GM12801 (cell line): ENCODE measurements around the gene PHTF1.

Experiments
- CTCF ChIP-seq: IDR thresholded peaks from one replicate; pipeline ENCODE4 v1.5.1; 2011; ENCODE audit warnings: control low read depth; ENCODE audit not compliant: insufficient read length; ENCODE audit errors: extremely low read depth

The PHTF1 gene

GRCh38 chr1:113797472-113797871, 38.2 kb upstream of the PHTF1 start:
- no peak for TF ChIP-seq CTCF

GRCh38 chr1:113793878-113794834, 34.9 kb upstream of the PHTF1 start:
- no peak for TF ChIP-seq CTCF

GRCh38 chr1:113792986-113793385, 33.7 kb upstream of the PHTF1 start:
- no peak for TF ChIP-seq CTCF

- no peak for TF ChIP-seq CTCF
These were observed 33.2 kb upstream of the PHTF1 start for GRCh38 chr1:113792471-113792870.

- no peak for TF ChIP-seq CTCF
These were observed 29.5 kb upstream of the PHTF1 start for GRCh38 chr1:113788802-113789201.

GRCh38 chr1:113787663-113788062, 28.4 kb upstream of the PHTF1 start:
- TF ChIP-seq CTCF: no peak

- no peak for TF ChIP-seq CTCF
These were observed 26.8 kb upstream of the PHTF1 start for GRCh38 chr1:113786069-113786468.
